Stimulated activated CD4-positive, alpha-beta T cell treated with anti-CD3 and anti-CD28 coated beads, Interleukin-2, amount 100 ng/mL, for 4 hours (primary cell): ENCODE data around the gene GCH1.
A peak's percentile ranks its signal among the peaks of the same experiment; 100 is the strongest.
"Not testable (repeated sequence)": the region's sequence is repeated elsewhere in the genome, so short reads cannot be mapped to it uniquely, and the experiment has no call there.

Experiments
- DNase-seq: peaks from one replicate; pipeline ENCODE4 v3.0.0-alpha.2; 2020; ENCODE audit warnings: low read depth

Gene GCH1

DNA sequence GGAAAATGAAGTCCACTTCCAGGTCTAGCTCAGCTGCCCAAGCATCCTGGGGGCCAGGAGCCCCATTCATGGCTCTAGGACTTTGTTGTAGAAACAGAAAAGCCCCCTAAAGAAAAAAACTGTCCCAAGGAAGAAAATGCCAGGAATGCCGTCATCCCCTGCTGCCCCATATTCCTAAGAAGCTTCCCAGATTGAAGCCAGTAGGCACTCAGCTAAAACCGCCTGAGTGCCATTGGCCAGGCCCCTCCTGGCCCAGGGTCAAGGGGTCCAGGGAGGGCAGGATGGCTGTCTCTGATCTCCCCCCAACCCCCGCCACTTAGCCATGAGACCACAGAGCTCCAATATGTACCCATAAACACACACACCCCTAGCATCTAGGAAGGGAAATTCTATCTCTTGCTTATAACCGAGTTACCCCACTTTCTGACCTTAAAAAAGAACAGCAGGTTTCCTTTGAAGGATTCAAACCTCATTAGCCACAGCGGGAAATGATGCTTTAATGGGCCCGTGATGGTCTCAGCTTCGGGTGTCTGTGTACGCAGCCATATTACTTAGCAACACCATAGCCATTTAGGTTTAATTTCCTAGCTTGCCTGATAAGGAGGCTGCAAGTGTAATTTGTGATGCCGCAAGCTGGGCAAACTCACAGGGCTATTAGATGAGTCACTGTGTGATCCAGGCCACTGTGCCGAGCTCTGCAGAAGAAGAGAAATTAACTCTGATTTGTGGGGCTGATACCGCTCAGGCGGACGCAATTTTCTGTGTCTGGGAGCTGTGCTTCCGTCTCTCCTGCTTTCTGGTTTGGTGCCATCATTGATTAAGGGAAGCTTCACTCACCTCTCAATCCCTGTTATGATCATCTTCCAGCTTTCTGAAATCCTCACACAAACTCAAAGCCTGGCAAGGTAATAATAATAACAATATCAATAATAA lies 84.2 kb downstream of the GCH1 start:
- no peak for DNase-seq

DNA sequence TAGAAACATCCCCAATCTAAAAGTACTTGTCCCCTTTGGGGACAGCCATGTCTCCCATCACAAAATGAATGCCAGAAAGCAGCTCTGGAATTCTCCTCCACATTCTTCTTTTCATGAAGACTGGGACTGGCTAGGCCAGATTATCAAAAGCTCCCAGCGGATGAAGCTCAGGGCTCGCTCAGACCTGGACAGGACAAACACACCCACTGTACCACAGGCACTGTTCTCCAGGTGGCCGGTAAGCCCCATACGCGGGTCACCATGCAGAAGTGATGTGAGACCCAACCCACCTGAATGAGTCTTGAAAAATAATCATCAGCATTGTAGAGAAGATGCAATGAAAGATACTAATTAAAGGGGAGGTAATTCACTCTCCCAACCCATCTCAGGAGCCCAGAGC lies 85.1 kb downstream of the GCH1 start:
- DNase-seq: no peak

GRCh38 chr14:54816450-54816849 lies 86.2 kb downstream of the GCH1 start:
- DNase-seq: no peak

GRCh38 chr14:54815515-54815914 lies 87.1 kb downstream of the GCH1 start:
- no peak for DNase-seq

DNA sequence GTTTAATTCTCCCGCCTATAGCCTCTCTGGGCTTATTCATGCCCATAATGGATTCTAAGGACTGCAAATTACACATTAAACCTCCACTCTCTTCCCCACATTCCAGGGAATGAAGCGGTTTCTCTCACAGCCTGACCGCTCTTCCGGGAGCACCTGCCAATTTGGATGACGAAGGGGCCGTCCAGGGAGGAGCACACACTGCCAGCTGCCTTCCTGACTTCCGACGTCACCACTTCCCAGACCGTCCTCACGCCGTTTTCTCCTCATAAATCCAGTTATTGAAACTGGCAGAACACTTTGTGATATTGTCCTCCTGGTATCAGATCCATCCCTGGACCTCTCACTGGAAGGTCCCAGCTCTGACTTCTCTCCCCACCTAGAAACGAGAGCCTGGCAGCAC lies 87.6 kb downstream of the GCH1 start:
- DNase-seq: no peak

DNA sequence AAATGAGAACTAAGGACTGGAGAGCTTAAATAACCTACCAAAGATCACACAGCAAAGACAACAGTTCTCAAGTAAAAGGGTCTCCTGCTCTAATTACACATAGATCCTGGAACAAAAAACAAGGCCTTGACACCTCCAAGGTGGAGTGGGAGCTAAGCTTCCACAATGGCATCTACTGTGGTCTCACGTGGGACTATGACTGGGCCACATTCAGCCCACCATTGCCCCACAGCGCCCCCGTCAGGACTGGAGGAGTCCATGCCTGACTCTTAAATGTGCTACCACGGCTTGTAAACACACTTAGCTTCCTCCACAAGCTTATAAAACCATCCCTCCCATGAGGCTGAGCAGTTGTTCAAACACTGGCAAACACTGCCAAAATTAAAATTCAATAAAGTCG lies 88.5 kb downstream of the GCH1 start:
- DNase-seq: no peak

- no peak for DNase-seq
Measured at GRCh38 chr14:54813081-54813480, 89.5 kb downstream of the GCH1 start.

DNA sequence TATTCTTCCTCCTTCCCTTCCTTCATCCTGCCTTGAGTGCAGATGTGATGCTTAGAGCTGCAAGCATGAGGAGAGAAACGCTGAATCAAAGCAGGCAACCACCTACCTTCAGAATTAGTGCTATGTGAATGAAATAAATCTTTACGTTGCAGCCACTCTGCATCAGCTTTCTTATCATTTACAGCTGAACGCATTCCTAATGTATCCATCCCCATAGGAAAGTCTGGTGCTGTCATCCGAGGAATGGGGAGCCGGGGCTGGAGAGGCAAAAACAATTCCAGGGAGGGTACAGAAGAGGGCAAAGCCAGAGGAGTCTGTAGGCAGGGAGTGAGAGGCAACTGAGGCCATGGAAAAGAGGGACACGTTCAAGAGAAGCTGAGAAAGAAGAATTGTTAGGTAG lies 90.0 kb downstream of the GCH1 start:
- DNase-seq: no peak

GRCh38 chr14:54809767-54810166 lies 92.9 kb downstream of the GCH1 start:
- DNase-seq: no peak

- no peak for DNase-seq
Measured at GRCh38 chr14:54808326-54809161, 94.1 kb downstream of the GCH1 start.

- DNase-seq: no peak
Measured at GRCh38 chr14:54807881-54808280, 94.7 kb downstream of the GCH1 start.

GRCh38 chr14:54807428-54807827 lies 95.2 kb downstream of the GCH1 start:
- no peak for DNase-seq

DNA sequence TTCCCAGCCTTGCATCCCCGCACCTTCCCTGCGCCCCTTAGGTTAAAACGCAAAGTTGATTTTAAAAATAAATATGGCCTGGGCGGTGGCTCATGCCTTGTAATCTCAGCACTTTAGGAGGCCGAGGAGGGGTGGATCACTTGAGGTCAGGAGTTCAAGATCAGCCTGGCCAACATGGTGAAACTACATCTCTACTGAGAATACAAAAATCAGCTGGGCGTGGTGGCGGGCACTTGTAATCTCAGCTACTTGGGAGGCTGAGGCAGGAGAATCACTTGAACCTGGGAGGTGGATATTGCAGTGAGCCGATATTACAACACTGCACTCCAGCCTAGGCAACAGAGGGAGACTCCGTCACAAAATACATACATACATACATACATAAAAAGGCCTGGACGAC lies 96.0 kb downstream of the GCH1 start:
- DNase-seq: no peak

DNA sequence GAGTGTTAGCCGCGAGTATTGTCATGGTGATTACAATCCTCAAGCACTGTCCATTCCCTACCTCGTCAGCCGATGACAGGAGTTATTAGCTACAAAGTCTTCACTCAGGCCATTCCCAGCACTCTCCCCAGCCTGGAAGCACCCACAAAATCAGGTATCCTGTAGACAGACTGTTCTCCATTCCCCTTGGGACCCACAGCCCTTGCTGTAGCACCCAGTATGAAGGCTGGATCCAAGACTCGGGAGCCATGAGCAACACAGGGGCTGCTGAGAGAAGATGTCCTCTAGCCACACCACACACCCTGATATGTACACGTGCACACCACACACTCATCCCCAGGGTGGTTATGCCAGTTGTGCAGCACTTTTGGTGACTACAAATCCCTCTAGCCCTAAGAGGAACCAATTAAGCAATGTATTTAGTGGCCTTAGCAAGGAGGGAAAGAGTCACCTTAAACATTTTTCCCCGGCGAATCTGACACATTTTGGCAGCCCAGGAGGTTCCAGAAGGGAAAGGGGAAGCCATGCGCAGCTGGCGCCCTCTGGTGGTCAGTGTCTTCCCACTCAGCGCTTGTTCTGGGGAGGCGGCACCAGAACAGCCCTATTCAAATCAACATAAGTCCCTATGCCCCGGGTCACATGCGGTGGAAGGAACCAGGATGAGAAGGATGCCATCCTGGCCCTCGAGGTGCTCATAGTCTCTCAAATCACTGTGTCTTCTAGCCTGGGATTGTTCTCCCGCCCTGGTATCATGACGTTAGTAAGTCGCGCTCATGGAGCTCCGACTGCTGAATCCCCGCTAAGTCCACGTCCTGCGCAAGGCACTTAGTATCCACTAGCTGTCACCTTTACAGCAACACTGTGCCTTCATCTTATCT lies 96.9 kb downstream of the GCH1 start:
- peak; percentile 58 for DNase-seq

DNA sequence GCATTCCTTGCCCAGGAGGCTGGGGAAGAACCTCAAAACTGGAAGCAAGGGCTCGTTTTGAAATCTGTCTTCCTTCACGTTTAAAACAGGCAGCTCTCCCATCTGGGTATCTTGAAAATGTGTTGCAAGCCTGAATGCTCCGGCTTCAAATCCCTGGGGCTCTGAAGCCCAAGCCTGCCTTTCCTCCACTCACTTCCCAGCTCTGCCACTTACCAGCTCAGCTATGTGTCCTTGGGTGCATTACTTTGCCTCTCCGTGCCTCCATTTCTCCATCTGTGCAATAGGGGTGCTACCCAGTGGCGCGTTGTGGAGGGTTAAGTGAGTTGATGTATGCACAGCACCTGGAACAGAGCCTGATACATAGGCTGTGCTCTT lies 97.6 kb downstream of the GCH1 start:
- DNase-seq: no peak

DNA sequence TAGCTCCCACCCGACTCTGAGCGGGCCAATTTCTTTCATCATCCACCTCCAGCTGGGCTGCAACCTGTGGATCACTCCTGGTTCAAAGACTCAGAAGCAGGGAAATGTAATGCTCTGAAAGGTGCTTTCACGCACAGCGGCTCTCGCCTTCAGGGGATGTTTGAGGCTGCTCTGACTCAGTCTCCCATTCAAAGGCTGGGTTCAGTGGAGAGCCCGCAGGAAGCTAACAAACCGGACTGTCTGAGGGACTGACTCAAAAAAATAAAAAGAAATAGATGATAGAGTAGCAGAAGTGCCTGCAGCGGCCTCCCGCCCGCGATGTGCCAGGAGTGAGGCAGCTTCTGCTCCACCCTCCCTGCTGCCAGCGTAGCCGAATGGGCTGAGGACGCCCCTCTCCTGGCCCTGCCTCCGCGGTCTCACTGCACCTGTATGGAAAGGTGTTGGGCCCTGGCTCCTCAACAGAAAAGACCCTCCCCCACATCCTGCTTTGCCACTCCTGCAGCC lies 98.0 kb downstream of the GCH1 start:
- no peak for DNase-seq

DNA sequence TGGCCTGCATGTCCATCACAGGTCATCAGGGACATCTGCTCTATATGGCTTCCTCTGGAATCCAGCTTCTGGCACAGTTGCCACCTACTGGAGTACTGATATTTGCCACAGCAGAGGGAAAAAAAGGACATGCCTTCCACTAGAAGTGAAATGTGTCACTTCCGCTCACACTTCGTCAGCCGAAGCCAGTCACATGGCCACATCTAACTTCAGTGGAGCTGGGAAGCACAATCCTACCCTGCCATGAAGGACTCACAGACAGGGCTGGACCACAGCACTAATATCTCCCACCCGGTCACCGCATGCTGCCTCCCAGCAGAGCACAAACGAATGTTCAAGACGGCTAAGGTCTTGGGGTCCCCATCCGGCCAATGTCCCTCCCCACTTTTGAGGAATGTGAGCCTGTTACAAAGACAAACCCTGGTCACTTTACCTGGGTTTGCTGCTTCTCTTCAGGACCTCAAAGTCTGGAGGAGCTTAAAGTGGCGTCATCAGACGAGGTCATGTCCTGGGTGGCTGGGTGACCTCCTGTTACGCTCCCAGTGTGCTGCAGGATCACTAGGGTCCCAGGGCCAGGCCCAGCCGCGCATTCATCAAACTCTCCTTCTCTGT lies 98.6 kb downstream of the GCH1 start:
- no peak for DNase-seq

GRCh38 chr14:54803396-54803795 lies 99.2 kb downstream of the GCH1 start:
- no peak for DNase-seq

GRCh38 chr14:54801482-54801881 lies 101.1 kb downstream of the GCH1 start:
- not testable (repeated sequence) for DNase-seq

DNA sequence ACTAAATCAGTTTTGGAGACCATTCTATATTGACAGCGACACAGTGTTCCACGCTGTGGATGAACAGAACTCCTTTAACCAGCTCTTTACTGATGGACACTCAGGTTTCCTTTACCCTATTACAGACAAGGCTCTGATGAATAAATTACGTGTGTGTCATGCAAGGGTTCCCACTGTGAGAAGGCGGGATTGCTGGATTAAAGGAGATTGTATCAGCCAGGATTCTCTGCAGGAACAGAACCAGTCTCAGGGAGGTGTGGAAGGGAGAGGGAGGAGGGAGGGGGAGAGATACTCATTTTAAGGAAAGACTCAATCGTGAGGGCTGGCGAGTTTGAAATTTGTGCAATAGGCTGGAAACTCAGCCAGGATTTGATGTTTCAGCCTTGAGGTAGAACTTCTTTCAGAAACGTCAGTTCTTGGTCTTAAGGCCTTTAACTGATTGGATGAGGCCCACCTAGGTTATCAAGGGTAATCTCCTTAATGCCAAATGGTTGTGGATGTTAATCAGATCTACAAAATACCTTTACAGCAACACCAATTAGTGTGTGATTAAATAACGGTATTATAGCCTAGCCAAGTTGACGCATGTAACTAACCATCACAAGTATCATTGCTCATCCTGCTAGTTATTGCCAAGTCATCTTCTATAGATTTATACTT lies 104.0 kb downstream of the GCH1 start:
- DNase-seq: no peak

GRCh38 chr14:54797986-54798385 lies 104.6 kb downstream of the GCH1 start:
- no peak for DNase-seq
